UCSD-AML1 (cell line): ENCODE measurements around the gene MACROD2.

Source experiments
- DNase-seq: peaks from one replicate; lab custom pipeline; 2025; ENCODE audit not compliant: unreplicated experiment; lab: John Stamatoyannopoulos, UW

MACROD2 gene

GRCh38 chr20:15061955-15062354 lies 1066.6 kb downstream of the MACROD2 start:
- DNase-seq: no peak

- no peak for DNase-seq
Measured at GRCh38 chr20:15063081-15063480, 1067.8 kb downstream of the MACROD2 start.

GRCh38 chr20:15064741-15065140 lies 1069.4 kb downstream of the MACROD2 start:
- DNase-seq: no peak

- DNase-seq: no peak
Measured at GRCh38 chr20:15065794-15066193, 1070.5 kb downstream of the MACROD2 start.

GRCh38 chr20:15068486-15068885 lies 1073.2 kb downstream of the MACROD2 start:
- DNase-seq: no peak

GRCh38 chr20:15069355-15069754 lies 1074.0 kb downstream of the MACROD2 start:
- DNase-seq: no peak

- DNase-seq: no peak
Measured at GRCh38 chr20:15071085-15071808, 1075.9 kb downstream of the MACROD2 start.

- DNase-seq: no peak
Measured at GRCh38 chr20:15072316-15072715, 1077.0 kb downstream of the MACROD2 start.

- DNase-seq: no peak
Measured at GRCh38 chr20:15075586-15075985, 1080.3 kb downstream of the MACROD2 start.

GRCh38 chr20:15076785-15077184 lies 1081.5 kb downstream of the MACROD2 start:
- DNase-seq: no peak

GRCh38 chr20:15077733-15078250 lies 1082.5 kb downstream of the MACROD2 start:
- DNase-seq: no peak

- no peak for DNase-seq
Measured at GRCh38 chr20:15079594-15080340, 1084.5 kb downstream of the MACROD2 start.

GRCh38 chr20:15081261-15081660 lies 1085.9 kb downstream of the MACROD2 start:
- no peak for DNase-seq

GRCh38 chr20:15091421-15092037 lies 1096.2 kb downstream of the MACROD2 start:
- no peak for DNase-seq

- DNase-seq: no peak
Measured at GRCh38 chr20:15098351-15098750, 1103.0 kb downstream of the MACROD2 start.

- no peak for DNase-seq
Measured at GRCh38 chr20:15099130-15099529, 1103.8 kb downstream of the MACROD2 start.

- DNase-seq: no peak
Measured at GRCh38 chr20:15100506-15101160, 1105.3 kb downstream of the MACROD2 start.

GRCh38 chr20:15107931-15108330 lies 1112.6 kb downstream of the MACROD2 start:
- no peak for DNase-seq

GRCh38 chr20:15109494-15109893 lies 1114.2 kb downstream of the MACROD2 start:
- DNase-seq: no peak

GRCh38 chr20:15111654-15112053 lies 1116.3 kb downstream of the MACROD2 start:
- DNase-seq: no peak

- no peak for DNase-seq
Measured at GRCh38 chr20:15113144-15113773, 1117.9 kb downstream of the MACROD2 start.
